ENCODE measurements around the gene LFNG. TPM values are rescaled to one million over a fixed set of nuclear protein-coding genes. Genes with fewer than 3 reads are reported as not detected.

The LFNG gene
- total RNA-seq, 4 donors from 2014 or later: 17.9 to 162 (median 80.6) TPM

DNA sequence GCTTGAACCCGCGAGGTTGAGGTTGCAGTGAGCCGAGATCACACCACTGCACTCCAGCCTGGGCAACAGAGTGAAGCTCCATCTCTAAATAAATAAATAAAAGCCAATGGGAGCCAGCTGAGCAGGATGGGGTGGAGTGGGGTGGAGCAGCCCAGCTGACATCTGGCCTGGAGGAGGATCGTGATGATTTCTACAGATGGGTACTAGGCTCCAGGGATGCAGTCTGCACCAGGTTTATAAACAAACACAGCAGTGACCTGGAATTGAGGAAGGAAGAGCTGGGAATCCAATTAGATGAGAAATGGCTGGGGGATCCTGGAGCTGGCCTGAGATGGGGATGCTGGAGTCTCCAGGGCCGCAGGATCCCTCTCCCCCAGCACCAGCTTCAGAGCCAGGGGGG, 36.1 kb upstream of the LFNG start:
- peaks cover 0 to 7% of the 10 kb centered on the region in 2 donors for H3K9me3 ChIP-seq
- no peak overlapping the region for H3K27ac ChIP-seq
- TF ChIP-seq EP300 (IDR thresholded peaks at IDR 0.05; ENCODE audit: low read depth): no peak
- TF ChIP-seq POLR2AphosphoS5 (IDR thresholded peaks at IDR 0.05): peak in 2 of 3 donors; percentile 25 to 38
- WGBS, 2 donors (ENCODE audit: low coverage in 1 of 2): 66% methylated on average over 5 of the region's 5 CpGs; no CpG with 5 or more reads in 1 of the 2 donors
- H3K27me3 ChIP-seq: peaks cover 13% of the 10 kb centered on the region
- intact Hi-C loops (cut with DNase I; ENCODE audit: low total_unique reads): no loop called here
- H3K4me3 ChIP-seq: no peak overlapping the region
- H3K4me1 ChIP-seq: peaks cover 5 to 13% (median 5%) of the 10 kb centered on the region in 4 donors
- in situ Hi-C loops (cut with MboI; ENCODE audit: low pct_ligation_motif_present in 1 of 4, low pct_unique_long_range_greater_than_20kb in 1 of 4, low sequenced_read_pairs in 3 of 4): loop anchor here in 1 of 4 donors (25.0 kb wide), 1 partner anchor 204 kb away; the partner anchor contains the start of gene AMZ1
- DNase-seq: no peak
- no peaks in the 10 kb centered on the region for H3K36me3 ChIP-seq

- peaks cover 0 to 7% of the 10 kb centered on the region in 2 donors for H3K9me3 ChIP-seq
- DNase-seq: no peak
- H3K36me3 ChIP-seq: no peaks in the 10 kb centered on the region
- H3K27me3 ChIP-seq: peaks cover 9% of the 10 kb centered on the region
- no peak overlapping the region for H3K27ac ChIP-seq
- WGBS, 2 donors (ENCODE audit: low coverage in 1 of 2): 82% methylated on average over 12 of the region's 12 CpGs; no CpG with 5 or more reads in 1 of the 2 donors
- TF ChIP-seq EP300 (IDR thresholded peaks at IDR 0.05; ENCODE audit: low read depth) (no peak), POLR2AphosphoS5 (IDR thresholded peaks at IDR 0.05) (no peak), POLR2A (IDR thresholded peaks at IDR 0.05) (no peak), CTCF (IDR thresholded peaks at IDR 0.05) (no peak)
- H3K4me3 ChIP-seq: no peak overlapping the region
- intact Hi-C loops (cut with DNase I; ENCODE audit: low total_unique reads): no loop called here
- in situ Hi-C loops (cut with MboI; ENCODE audit: low pct_ligation_motif_present in 1 of 4, low pct_unique_long_range_greater_than_20kb in 1 of 4, low sequenced_read_pairs in 3 of 4): loop anchor here in 1 of 4 donors (25.0 kb wide), 1 partner anchor 202 kb away; the partner anchor contains the start of gene AMZ1
- peaks cover 0 to 8% (median 0%) of the 10 kb centered on the region in 4 donors for H3K4me1 ChIP-seq
Measured at GRCh38 chr7:2484868-2485267, 34.7 kb upstream of the LFNG start.

DNA sequence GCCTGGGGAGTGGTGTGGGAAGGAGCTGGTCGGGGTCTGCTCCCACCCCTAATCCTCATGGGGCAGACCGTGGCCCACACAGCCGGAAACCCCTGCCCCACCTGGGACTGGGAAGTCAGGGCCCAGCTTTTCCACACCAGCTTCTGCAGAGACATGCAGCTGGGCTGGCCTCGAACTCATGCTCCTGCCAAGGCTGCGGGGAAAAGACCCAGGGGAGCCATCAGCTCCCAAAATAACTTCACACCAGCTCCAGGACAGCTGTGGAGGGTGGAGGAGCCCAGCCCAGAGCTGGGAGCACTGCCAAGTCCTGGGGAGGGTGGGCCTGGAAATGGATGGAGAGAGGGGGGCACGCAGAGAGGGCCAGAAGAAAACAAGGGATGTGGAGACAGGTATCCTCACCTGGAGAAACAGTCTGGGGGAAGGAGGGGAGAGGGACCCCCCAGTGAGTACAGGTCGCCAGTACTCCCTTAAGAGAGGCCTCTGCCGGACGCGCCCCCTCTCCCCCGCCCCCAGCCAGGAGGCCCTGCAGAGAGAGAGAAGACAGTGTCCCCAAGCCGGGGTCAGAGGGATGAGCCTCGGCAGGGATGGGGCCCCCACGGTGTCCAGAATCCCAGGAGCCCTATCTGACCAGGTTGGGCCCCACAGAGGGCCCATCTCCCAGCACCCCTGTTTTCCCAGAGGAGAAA, 31.8 kb upstream of the LFNG start:
- no peak overlapping the region for H3K4me3 ChIP-seq
- H3K27ac ChIP-seq: peak overlapping the region in 2 of 4 donors; percentile 11 to 23
- peaks cover 0 to 8% (median 0%) of the 10 kb centered on the region in 4 donors for H3K4me1 ChIP-seq
- peaks cover 0 to 7% of the 10 kb centered on the region in 2 donors for H3K9me3 ChIP-seq
- WGBS, 2 donors (ENCODE audit: low coverage in 1 of 2): 54% methylated on average over 11 of the region's 14 CpGs; no CpG with 5 or more reads in 1 of the 2 donors
- H3K36me3 ChIP-seq: no peaks in the 10 kb centered on the region
- in situ Hi-C loops (cut with MboI; ENCODE audit: low pct_ligation_motif_present in 1 of 4, low pct_unique_long_range_greater_than_20kb in 1 of 4, low sequenced_read_pairs in 3 of 4): loop anchor here in 1 of 4 donors (25.0 kb wide), 1 partner anchor 200 kb away; the partner anchor contains the start of gene AMZ1
- intact Hi-C loops (cut with DNase I; ENCODE audit: low total_unique reads): no loop called here
- no peak for DNase-seq
- H3K27me3 ChIP-seq: peaks cover 3% of the 10 kb centered on the region
- TF ChIP-seq EP300 (IDR thresholded peaks at IDR 0.05; ENCODE audit: low read depth) (no peak), CTCF (IDR thresholded peaks at IDR 0.05) (no peak), POLR2A (IDR thresholded peaks at IDR 0.05) (no peak), POLR2AphosphoS5 (IDR thresholded peaks at IDR 0.05) (no peak)

DNA sequence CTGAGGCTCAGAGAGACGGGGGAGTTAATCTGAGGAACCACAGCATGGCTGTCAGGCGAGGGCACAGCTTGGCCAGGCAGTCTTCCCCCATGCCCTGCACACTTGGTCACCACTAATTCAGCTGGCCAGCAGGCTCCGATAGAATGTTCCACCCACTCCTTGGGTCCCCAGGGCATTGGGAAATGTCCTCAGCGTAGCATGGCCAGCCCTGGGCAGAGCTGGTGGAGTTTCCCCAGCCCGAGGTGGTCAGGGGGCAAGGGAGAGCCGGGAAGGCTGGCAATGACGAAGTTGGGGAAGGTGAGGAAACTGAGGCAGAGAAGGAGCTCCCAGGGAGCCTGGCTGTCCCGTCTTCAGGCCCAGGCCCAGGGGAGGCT, 31.3 kb upstream of the LFNG start:
- 50 to 58% methylated on average over 2 to 8 of the region's 8 CpGs for WGBS, 2 donors (ENCODE audit: low coverage in 1 of 2)

More for the DNA sequence above, 31.3 kb upstream of the LFNG start:
- Histone ChIP-seq H3K36me3 (no peaks in the 10 kb centered on the region), H3K27ac (peak overlapping the region in 3 of 4 donors; percentile 23 to 30 (median 29)), H3K4me1 (peaks cover 0 to 10% (median 2%) of the 10 kb centered on the region in 4 donors), H3K27me3 (no peaks in the 10 kb centered on the region), H3K9me3 (peaks cover 0 to 1% of the 10 kb centered on the region in 2 donors), H3K4me3 (no peak overlapping the region)
- TF ChIP-seq CTCF (IDR thresholded peaks at IDR 0.05) (no peak), POLR2A (IDR thresholded peaks at IDR 0.05) (no peak), EP300 (IDR thresholded peaks at IDR 0.05; ENCODE audit: low read depth) (no peak), POLR2AphosphoS5 (IDR thresholded peaks at IDR 0.05) (no peak)
- no peak for DNase-seq
- intact Hi-C loops (cut with DNase I; ENCODE audit: low total_unique reads): no loop called here
- in situ Hi-C loops (cut with MboI; ENCODE audit: low pct_ligation_motif_present in 1 of 4, low pct_unique_long_range_greater_than_20kb in 1 of 4, low sequenced_read_pairs in 3 of 4): loop anchor here in 1 of 4 donors (25.0 kb wide), 1 partner anchor 199 kb away; the partner anchor contains the start of gene AMZ1
